Bronchial epithelial cell (primary cell): ENCODE data around the gene NEB. TPM values are rescaled to one million over a fixed set of nuclear protein-coding genes. Genes with fewer than 3 reads are reported as not detected.
"Not testable (repeated sequence)": the region's sequence is repeated elsewhere in the genome, so short reads cannot be mapped to it uniquely, and the experiment has no call there.

Source experiments
- DNase-seq: peaks from one replicate; pipeline ENCODE4 v3.0.0-alpha.2; 2010; ENCODE audit warnings: low read depth
- FAIRE-seq: peaks from 2 replicates; lab custom pipeline; 2011; peaks lifted over from hg19 to GRCh38; lab: Jason Lieb, UNC
- H3K27me3 ChIP-seq: 2 replicates; pipeline ENCODE4 v1.5.1; 2011; ENCODE audit warnings: low read length; ENCODE audit not compliant: control insufficient read depth, insufficient read depth
- H3K36me3 ChIP-seq: 2 replicates; pipeline ENCODE4 v1.5.1; 2011; ENCODE audit warnings: low read length; ENCODE audit not compliant: control insufficient read depth, insufficient read depth
- H3K4me3 ChIP-seq: 2 replicates; pipeline ENCODE4 v1.5.1; 2011; ENCODE audit warnings: mild to moderate bottlenecking, low read depth, low read length, control low read depth
- total RNA-seq: library from RNA; depleted of rRNA; stranded (reverse); fragments of >200 nt; gene quantifications from 2 replicates; pipeline ENCODE4 v1.2.1, GENCODE V29; 2014
- TF ChIP-seq, protein P1 (sequence below): IDR thresholded peaks from 2 replicates; pipeline ENCODE4 v1.5.1; 2011; ENCODE audit warnings: mild to moderate bottlenecking, moderate library complexity, low read length, control low read depth, inconsistent platforms; ENCODE audit not compliant: insufficient read depth, severe bottlenecking

NEB gene
- total RNA-seq, 1 donor from 2014 or later: 0.26 TPM

DNA sequence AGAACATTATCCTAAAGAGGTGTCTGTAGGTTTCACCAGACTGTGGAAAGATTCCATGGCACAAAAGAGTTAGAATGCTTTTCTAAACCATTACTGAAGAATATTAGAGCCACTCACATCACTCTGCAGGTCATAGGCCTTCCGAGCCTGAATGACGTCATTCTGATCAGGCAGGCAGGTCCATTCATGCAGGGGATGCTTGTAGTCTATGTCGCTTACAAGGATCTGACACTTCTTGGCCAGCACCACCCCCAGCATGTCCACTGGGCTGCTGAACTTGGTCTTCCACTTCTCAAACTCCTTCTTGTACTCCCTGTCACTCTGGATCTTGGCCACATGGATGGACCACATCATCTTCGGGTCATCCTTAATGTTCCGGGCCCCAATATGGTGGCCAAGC lies 120.1 kb downstream of the NEB start:
- no peak overlapping the region for H3K4me3 ChIP-seq
- DNase-seq: peak; percentile 68
- H3K36me3 ChIP-seq: no peaks in the 10 kb centered on the region
- H3K27me3 ChIP-seq: no peaks in the 10 kb centered on the region
- FAIRE-seq: no peak
- TF ChIP-seq, protein P1, sequence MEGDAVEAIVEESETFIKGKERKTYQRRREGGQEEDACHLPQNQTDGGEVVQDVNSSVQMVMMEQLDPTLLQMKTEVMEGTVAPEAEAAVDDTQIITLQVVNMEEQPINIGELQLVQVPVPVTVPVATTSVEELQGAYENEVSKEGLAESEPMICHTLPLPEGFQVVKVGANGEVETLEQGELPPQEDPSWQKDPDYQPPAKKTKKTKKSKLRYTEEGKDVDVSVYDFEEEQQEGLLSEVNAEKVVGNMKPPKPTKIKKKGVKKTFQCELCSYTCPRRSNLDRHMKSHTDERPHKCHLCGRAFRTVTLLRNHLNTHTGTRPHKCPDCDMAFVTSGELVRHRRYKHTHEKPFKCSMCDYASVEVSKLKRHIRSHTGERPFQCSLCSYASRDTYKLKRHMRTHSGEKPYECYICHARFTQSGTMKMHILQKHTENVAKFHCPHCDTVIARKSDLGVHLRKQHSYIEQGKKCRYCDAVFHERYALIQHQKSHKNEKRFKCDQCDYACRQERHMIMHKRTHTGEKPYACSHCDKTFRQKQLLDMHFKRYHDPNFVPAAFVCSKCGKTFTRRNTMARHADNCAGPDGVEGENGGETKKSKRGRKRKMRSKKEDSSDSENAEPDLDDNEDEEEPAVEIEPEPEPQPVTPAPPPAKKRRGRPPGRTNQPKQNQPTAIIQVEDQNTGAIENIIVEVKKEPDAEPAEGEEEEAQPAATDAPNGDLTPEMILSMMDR: no peak

DNA sequence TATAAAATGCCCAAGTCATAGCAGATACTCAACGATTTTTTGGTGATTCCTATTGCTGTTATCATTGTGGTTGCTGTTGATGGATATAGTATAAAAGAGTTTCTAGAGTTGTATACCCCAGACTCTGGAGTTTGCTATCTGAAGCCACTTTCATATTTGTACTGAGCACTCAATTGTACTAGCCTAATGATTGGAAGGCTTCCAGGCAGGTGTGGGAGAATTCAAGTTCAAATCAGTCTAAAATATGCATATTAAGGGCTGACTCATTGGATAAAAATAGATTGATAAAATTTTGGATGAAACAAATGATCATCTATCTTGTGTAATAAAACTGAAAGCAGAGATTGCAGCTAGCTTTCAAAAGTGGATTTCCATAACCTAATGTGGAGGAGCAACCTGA lies 122.9 kb downstream of the NEB start:
- Histone ChIP-seq H3K27me3 (no peaks in the 10 kb centered on the region), H3K36me3 (no peaks in the 10 kb centered on the region), H3K4me3 (no peak overlapping the region)
- FAIRE-seq (no peak), DNase-seq (no peak)
- TF ChIP-seq, protein P1: no peak

DNA sequence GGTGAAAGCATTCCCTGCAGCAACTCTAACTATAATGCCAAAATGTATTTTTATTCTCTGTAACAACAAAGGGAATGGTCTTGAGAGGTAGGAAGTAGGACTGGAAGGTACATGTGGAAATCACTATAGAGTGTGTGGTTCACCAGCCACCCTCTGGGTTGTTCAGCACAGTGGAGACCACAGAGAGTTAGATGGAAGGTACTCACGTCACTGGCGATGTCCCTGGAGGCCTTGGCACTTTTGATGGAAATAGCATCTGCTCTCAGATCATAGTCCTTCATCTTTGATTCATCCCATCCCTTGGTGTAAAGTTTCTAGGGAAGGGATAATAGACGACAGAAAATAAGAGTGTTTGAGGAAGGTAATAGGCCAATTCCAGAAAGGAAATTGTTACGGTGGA lies 124.0 kb downstream of the NEB start:
- no peaks in the 10 kb centered on the region for H3K36me3 ChIP-seq
- no peak for DNase-seq
- H3K27me3 ChIP-seq: no peaks in the 10 kb centered on the region
- TF ChIP-seq, protein P1: no peak
- FAIRE-seq: no peak
- H3K4me3 ChIP-seq: no peak overlapping the region

DNA sequence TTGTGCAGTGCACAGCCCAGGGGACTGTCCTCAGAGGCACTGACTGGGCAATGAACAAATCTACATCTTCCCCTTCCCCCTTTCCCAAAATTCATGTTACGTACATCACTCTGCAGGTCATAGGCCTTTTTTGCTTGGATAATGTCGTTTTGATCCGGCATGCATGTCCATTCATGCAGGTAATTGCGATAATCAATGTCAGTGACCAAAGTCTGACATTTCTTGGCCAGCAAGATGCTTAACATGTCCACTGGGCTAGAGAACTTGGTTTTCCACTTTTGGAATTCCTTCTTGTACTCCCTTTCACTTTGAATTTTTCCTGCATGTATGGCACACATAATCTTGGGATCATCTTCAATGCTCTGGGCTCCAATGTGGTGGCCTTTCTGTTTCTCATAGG lies 124.6 kb downstream of the NEB start:
- Histone ChIP-seq H3K27me3 (no peaks in the 10 kb centered on the region), H3K36me3 (no peaks in the 10 kb centered on the region), H3K4me3 (no peak overlapping the region)
- TF ChIP-seq, protein P1: no peak
- no peak for FAIRE-seq
- DNase-seq: no peak

DNA sequence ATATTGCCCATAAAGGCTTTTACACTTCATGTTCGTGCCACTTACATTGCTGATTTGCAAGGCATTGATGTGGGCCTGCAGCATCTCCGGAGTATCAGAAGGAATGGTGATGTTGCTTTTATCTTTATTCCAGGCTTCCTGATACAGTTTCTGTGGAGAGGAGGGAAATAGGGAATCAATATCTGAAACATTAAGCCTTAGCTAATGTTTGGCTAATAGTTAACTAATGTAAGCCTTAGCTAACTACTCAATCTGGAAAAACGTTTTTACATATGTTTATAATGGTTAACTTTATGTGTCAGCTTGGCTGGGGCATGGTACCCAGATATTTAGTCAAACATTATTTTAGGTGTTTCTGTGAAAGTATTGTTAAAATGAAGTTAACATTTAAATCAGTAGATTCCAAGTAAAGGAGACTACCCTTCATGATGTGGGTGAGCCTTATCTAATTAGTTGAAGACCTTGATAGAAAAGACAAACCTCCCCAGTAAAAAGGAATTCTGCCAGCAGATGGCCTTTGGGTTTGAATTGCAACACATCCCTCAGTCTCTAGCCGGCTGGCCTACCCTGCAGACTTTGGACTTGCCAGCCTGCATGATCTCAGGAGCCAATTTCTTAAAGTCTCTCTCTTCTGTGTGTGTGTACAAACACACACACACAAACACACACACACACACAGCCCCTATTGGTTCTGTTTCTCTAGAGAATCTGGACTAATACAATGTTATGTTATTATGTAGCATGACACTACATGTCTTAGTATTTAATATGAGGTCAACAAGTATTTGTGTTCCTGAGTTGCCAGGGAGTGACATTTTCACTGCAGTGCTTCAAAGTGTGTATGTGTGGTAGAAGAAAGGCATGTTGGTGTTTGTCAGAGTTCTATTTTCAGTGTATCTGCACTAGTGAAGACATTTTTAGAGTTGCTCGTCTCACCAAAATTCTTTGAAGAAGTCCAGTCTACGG lies 126.5 kb downstream of the NEB start:
- H3K27me3 ChIP-seq, H3K36me3 ChIP-seq, DNase-seq, FAIRE-seq, H3K4me3 ChIP-seq: not testable (repeated sequence)

DNA sequence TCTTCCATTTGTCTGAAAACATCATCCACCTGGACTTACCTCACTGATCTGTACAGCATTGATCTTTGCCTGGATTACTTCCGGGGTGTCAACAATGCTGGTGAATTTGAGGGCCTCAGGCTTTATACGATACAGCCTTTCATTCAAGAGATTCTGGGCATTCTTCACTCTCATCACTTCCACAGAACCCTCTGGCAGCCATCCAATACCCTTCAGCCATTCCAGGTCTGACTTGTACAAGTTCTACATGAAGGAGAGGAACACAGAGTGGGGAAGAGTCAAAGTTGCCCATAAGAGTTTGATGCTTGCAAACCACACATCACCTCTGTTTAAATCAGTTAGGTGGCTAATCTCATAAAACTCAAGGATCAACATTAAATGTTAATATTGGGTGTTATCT lies 130.7 kb downstream of the NEB start:
- H3K36me3 ChIP-seq, DNase-seq, FAIRE-seq, H3K4me3 ChIP-seq, H3K27me3 ChIP-seq: not testable (repeated sequence)

DNA sequence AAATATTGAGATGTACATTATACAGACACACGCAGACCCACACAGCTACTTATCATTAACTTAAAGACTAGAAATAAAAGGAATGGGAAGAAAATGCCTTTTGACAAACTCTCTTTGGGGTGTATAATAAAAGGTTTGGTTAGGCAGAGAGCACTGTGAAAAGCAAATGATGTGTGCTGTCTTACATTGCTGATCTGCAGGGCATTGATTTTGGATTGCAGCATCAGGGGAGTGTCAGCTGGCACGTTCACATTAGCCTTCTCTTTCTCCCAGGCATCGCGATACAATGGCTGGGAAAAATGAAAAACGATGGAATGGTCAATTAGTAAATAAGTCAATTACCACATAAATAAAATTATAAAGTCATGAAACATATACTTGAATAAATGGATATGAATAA lies 131.9 kb downstream of the NEB start:
- not testable (repeated sequence) for DNase-seq, FAIRE-seq, H3K36me3 ChIP-seq, H3K4me3 ChIP-seq, H3K27me3 ChIP-seq

DNA sequence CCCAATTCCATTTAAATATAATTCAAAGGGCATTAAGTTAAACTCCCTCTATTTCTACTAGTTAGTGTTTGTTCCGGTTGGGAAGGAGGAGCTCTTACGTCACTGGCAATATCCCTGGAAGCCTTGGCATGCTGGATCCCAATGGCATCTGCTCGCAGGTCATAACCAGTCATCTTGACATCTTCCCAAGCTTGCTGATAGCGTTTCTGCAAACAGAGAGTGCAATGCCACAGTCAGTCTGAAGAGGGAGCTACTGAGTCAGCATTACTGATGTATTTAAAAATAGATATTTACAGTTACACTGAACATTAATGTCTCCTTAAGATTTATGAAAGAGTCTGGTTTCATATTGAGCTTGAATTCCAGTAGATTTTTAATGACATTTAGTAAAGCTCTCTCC lies 132.5 kb downstream of the NEB start:
- not testable (repeated sequence) for H3K36me3 ChIP-seq, H3K27me3 ChIP-seq, DNase-seq, H3K4me3 ChIP-seq, FAIRE-seq

DNA sequence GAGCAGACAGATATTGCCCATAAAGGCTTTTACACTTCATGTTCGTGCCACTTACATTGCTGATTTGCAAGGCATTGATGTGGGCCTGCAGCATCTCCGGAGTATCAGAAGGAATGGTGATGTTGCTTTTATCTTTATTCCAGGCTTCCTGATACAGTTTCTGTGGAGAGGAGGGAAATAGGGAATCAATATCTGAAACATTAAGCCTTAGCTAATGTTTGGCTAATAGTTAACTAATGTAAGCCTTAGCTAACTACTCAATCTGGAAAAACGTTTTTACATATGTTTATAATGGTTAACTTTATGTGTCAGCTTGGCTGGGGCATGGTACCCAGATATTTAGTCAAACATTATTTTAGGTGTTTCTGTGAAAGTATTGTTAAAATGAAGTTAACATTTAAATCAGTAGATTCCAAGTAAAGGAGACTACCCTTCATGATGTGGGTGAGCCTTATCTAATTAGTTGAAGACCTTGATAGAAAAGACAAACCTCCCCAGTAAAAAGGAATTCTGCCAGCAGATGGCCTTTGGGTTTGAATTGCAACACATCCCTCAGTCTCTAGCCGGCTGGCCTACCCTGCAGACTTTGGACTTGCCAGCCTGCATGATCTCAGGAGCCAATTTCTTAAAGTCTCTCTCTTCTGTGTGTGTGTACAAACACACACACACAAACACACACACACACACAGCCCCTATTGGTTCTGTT lies 137.2 kb downstream of the NEB start:
- not testable (repeated sequence) for H3K4me3 ChIP-seq, DNase-seq, FAIRE-seq, H3K27me3 ChIP-seq, H3K36me3 ChIP-seq

DNA sequence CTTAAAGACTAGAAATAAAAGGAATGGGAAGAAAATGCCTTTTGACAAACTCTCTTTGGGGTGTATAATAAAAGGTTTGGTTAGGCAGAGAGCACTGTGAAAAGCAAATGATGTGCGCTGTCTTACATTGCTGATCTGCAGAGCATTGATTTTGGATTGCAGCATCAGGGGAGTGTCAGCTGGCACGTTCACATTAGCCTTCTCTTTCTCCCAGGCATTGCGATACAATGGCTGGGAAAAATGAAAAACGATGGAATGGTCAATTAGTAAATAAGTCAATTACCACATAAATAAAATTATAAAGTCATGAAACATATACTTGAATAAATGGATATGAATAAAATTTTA lies 142.4 kb downstream of the NEB start:
- not testable (repeated sequence) for DNase-seq, H3K36me3 ChIP-seq, FAIRE-seq, H3K4me3 ChIP-seq, H3K27me3 ChIP-seq
